ENCODE data around the gene NUP93. TPM values are rescaled to one million over a fixed set of nuclear protein-coding genes. Genes with fewer than 3 reads are reported as not detected.

The NUP93 gene
- total and polyA plus RNA-seq, 2 donors (not counting 3 experiments of a cell fraction or from before 2014, with no cell fraction given): 62.3 to 124 TPM

GRCh38 chr16:56781528-56781961 is 51.6 kb downstream of the NUP93 start:
- Histone ChIP-seq H3K4me1 (ENCODE audit: control insufficient read depth, extremely low read depth, insufficient read depth, low read length) (no peaks in the 10 kb centered on the region), H4K20me1 (replicated peaks; ENCODE audit: control insufficient read depth, extremely low read depth, insufficient read depth, low read length) (no peaks in the 10 kb centered on the region), H3K9me3 (replicated peaks; ENCODE audit: control insufficient read depth, insufficient read depth, low read length) (no peaks in the 10 kb centered on the region), H3K36me3 (ENCODE audit: control insufficient read depth in 2 of 2, extremely low read depth in 1 of 2, insufficient read depth in 2 of 2, low read length in 2 of 2) (no peaks in the 10 kb centered on the region), H2AFZ (ENCODE audit: low read depth, low read length) (no peak overlapping the region), H3K4me2 (ENCODE audit: insufficient read depth, low read length) (no peak overlapping the region), H3K4me3 (replicated peaks in 1 of 3; ENCODE audit: insufficient read depth in 1 of 3, low read depth in 1 of 3, low read length in 3 of 3) (no peak overlapping the region), H3K79me2 (ENCODE audit: control insufficient read depth, insufficient read depth, low read length) (peaks cover 12% of the 10 kb centered on the region), H3K27me3 (ENCODE audit: control insufficient read depth in 2 of 2, insufficient read depth in 2 of 2, low read length in 2 of 2) (no peaks in the 10 kb centered on the region), H3K27ac (ENCODE audit: insufficient read depth, low read depth, low read length) (no peak overlapping the region), H3K9me1 (replicated peaks; ENCODE audit: control insufficient read depth, extremely low read depth, insufficient read depth, low read length) (no peaks in the 10 kb centered on the region), H3K9ac (replicated peaks; ENCODE audit: extremely low read depth, insufficient read depth, low read length) (no peak overlapping the region)
- intact Hi-C loops (cut with micrococcal nuclease): no loop called here
- POLR2A ChIA-PET: no interaction called here
- BruUV-seq (replicated peaks): no TSS peak
- dilution Hi-C loops (cut with MboI; ENCODE audit: extremely low pct_ligation_motif_present, low sequenced_read_pairs): no loop called here
- TF ChIP-seq FOS (IDR thresholded peaks at IDR 0.05; ENCODE audit: borderline replicate concordance, insufficient read depth, low read length) (no peak), EZH2 (IDR thresholded peaks at IDR 0.05; ENCODE audit: borderline replicate concordance, low read depth, low read length, severe bottlenecking) (no peak), JUN (IDR thresholded peaks at IDR 0.05; ENCODE audit: borderline replicate concordance, insufficient read depth, insufficient read length, low read depth) (no peak), MAX (IDR thresholded peaks at IDR 0.05; ENCODE audit: insufficient read depth, insufficient read length) (no peak), CTCF (IDR thresholded peaks at IDR 0.05; ENCODE audit: extremely low read depth in 1 of 2, insufficient read depth in 1 of 2, low read depth in 1 of 2, low read length in 2 of 2) (no peak)
- CTCF ChIA-PET: interaction anchor here (0.6 to 1.7 kb wide), 3 partner anchors 8 to 81 kb away, joined by 3 to 7 read pairs (median 3); no protein-coding TSS in a partner anchor
- FAIRE-seq (no peak), DNase-seq (ENCODE audit: low read depth, low spot score) (no peak)
